GM19099 (cell line): ENCODE measurements around the gene OR1G1.

Experiments used
- POLR2A ChIP-seq: IDR thresholded peaks from 3 replicates; pipeline ENCODE4 v1.6.1; 2011; ENCODE audit warnings: low read depth; ENCODE audit not compliant: insufficient read length; ENCODE audit errors: extremely low read depth

Gene OR1G1

GRCh38 chr17:3127451-3127850 is at the start of gene OR1G1:
Gene OR1G1, minus strand, starts transcription at chr17:3127551. Its CDS starts 0 bp downstream, at chr17:3127551.
- no peak for TF ChIP-seq POLR2A

DNA sequence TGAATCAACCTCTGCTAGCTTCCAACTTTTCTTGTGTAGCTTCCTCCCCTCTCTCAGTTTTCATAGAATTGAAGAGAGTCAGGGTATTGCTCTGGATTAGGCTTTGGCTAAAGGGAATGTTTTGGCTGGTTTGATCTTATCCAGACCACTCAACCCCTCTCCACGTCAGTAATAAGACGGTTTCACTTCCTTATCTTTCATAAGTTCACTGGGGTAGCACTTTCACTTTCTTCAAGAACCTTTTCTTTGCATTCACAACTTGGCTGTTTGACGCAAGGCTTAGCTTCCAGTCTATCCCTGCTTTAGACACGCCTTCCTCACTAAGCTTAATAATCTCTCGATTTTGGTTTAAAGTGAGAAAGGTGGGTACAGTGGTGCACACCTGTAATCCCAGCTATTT is 40.2 kb upstream of the OR1G1 start:
- no peak for TF ChIP-seq POLR2A

DNA sequence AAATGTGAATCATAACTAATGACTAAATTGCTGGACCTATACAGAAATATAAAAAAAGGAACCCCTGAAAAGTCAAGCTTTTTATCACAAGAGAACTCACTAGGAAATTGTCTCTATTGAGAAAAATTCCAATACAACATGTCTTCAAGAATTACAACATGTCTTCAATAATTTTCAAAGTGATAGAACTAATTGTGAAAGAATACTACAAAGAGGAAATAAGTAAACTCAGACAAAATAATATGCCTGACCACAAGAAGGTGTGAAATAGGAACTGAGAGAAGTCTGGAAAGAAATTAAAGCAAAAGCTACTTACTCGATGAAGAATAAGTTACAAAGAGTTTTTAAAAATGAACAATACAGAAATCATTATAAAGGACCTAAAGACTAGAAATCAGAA is 29.9 kb upstream of the OR1G1 start:
- TF ChIP-seq POLR2A, result no peak

- TF ChIP-seq POLR2A, result no peak
These were observed 23.0 kb downstream of the OR1G1 start, which contains the start of gene OR1D2 for GRCh38 chr17:3104322-3104721. Gene OR1D2, minus strand, starts transcription at chr17:3104422. Its CDS starts 11,426 bp downstream, at chr17:3092996.
